Heart right ventricle (tissue), 16 donors: ENCODE measurements around the gene MAPK8IP2. TPM values are rescaled to one million over a fixed set of nuclear protein-coding genes. Genes with fewer than 3 reads are reported as not detected.

Experiments
- ATAC-seq, 8 donors: fragments of 200-7000 bp; cut with Tn5 transposase; one replicate each; pipeline ENCODE4 v1.9.1; 2020; ENCODE audit warnings: mild to moderate bottlenecking in 8 of 8, moderate library complexity in 8 of 8, moderate number of reproducible peaks in 1 of 8
- DNase-seq, 2 donors: peaks; one replicate each; pipeline ENCODE4 v3.0.0-alpha.2; 2020
- H3K27ac ChIP-seq, 10 donors: fragments of 200-600 bp; sonication (generic) in 2 of 10; one replicate each; pipeline versions ENCODE4 v1.5.0 to v1.8.0; 2020 to 2022; ENCODE audit warnings: mild to moderate bottlenecking in 3 of 10
- H3K27me3 ChIP-seq, 7 donors: fragments of 200-600 bp; one replicate each; pipeline ENCODE4 v1.8.0; 2021 to 2022; ENCODE audit warnings: mild to moderate bottlenecking in 2 of 7
- H3K36me3 ChIP-seq, 9 donors: fragments of 200-600 bp; sonication (generic) in 1 of 9; one replicate each; pipeline versions ENCODE4 v1.5.0 to v1.8.0; 2020 to 2022; ENCODE audit warnings: mild to moderate bottlenecking in 2 of 9
- H3K4me1 ChIP-seq, 9 donors: fragments of 200-600 bp; sonication (generic) in 1 of 9; one replicate each; pipeline versions ENCODE4 v1.5.0 to v1.8.0; 2020 to 2022; ENCODE audit warnings: mild to moderate bottlenecking in 4 of 9
- H3K4me3 ChIP-seq, 10 donors: fragments of 200-600 bp; sonication (generic) in 2 of 10; one replicate each; pipeline versions ENCODE4 v1.5.0 to v1.8.0; 2020 to 2022; ENCODE audit warnings: mild to moderate bottlenecking in 7 of 10, moderate library complexity in 2 of 10
- H3K9me3 ChIP-seq, 11 donors: fragments of 200-600 bp in 10 of 11; sonication (generic) in 2 of 11; one replicate each; pipeline versions ENCODE4 v1.5.0 to v1.8.0; 2013 to 2022; ENCODE audit warnings: mild to moderate bottlenecking in 2 of 11, control low read depth in 1 of 11, moderate library complexity in 1 of 11
- WGBS, 2 donors: extraction: QIAGEN DNeasy Blood & Tissue Kit; methylation state at CpG; one replicate each; pipeline ENCODE4 v1.1.7; 2013; ENCODE audit warnings: inconsistent platforms in 1 of 2; 5-methylcytosine and 5-hydroxymethylcytosine counted together
- intact Hi-C, 10 donors: fragments of 100-400 bp; cut with DNase I; formaldehyde crosslinking; loops; one replicate each; pipeline versions ENCODE4 v1.11.1 to v1.14.2; 2022
- polyA plus RNA-seq, 2 donors: library from polyadenylated mRNA; stranded (reverse); fragments of 200-250 nt; gene quantifications; one replicate each; pipeline ENCODE4 v1.2.3, GENCODE V29; 2013
- total RNA-seq, 10 donors: library from RNA; stranded (reverse); fragmentation: NEBNext Ultra II Directional in 3 of 10; extraction: Animal tissue kit (Norgen Biotek cat#: 25700) in 3 of 10; gene quantifications; one replicate each; pipeline versions ENCODE4 v1.2.1 to v1.2.4, GENCODE V29; 2021 to 2023
- TF ChIP-seq, protein P1 (sequence below), 9 donors: fragments of 200-600 bp; sonication (generic) in 2 of 9; IDR thresholded peaks; one replicate each; pipeline versions ENCODE4 v1.5.0 to v1.8.0; 2021 to 2022; ENCODE audit warnings: antibody characterized with exemption in 9 of 9, mild to moderate bottlenecking in 5 of 9, moderate library complexity in 1 of 9
- donor health status: Arrhythmogenic right ventricular cardiomyopathy.
- donor health status: ischemic (EF 13 %, LVEDD 7.1; RV severe dilation, severe dysfunction).
- donor health status: healthy with polysubstance abuse.
- donor health status: DM: no; HTN: yes; CAD: no.
- donor health status: DM: no; HTN: no; CAD: no.
- donor health status: ischemic (EF 25% LVEDD 6.9; RV normal size, moderate dysfunction).
- donor health status: ischemic (EF 25% LVEDD 5.7; RV mildly dilated, moderate dysfunction).
- donor health status: healthy.
- donor health status: DM: yes; HTN: yes; CAD: no.
- donor health status: Ischemic cardiomyopathy.
- donor health status: ischemic (EF 35%, LVEDD 5.7; RV mildly dilated, moderate dysfunction).
- donor health status: nonischemic (EF 11% LVEDD 7.7; RV severe dilation, severe dysfunction).
- donor health status: DM: yes; HTN: yes; CAD: no.
- donor health status: PGD.
- donor health status: ischemic (EF 29% LVEDD 5.4; RV normal size, mild dysfunction).
- donor health status: nonischemic (EF 23%, LVEDD 6.1; RV moderate dilation, normal function).

Gene MAPK8IP2
- total and polyA plus RNA-seq, 12 donors = 0.08 to 0.52 (median 0.27) TPM

DNA sequence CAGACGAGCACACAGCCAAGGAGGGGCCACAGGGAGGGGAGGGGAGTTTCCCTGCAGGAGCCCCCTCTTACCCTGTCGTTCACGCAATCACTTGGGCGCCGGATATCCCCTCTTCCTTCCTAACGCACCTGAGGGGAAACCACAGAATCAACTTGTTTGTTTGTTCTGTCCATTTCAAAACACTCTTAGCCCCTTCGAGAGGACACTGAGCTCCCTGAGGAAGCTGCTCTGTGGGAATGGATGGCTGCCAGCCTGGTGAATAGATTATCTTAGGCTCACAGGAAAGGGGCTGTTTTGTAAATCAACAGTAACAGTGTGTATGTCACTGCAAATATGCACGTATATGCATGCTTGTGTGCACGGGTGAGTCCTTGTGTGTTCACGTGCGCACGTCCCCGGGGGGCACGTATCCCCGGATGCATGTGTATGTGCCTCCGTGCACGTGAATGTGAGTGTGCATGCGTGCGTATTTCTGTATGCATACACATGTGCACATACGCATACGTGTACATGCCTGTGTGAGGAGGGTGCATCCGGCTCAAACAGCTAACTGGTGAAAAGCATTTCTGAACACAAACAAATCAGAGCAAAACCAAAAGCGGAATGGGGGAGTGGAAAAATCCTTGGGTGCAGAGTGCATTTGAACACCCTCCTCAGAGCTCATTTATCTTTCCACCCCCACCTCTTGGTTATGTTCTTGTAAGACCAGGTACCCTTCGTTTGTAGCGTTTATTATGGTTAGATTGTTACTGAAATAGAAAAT is 20.2 kb downstream of the MAPK8IP2 start:
- Histone ChIP-seq H3K4me3 (peak overlapping the region in 8 of 10 donors; percentile 23 to 52 (median 39)), H3K27ac (peak overlapping the region in 8 of 10 donors; percentile 23 to 84 (median 66)), H3K9me3 (no peaks in the 10 kb centered on the region), H3K4me1 (peaks cover 2 to 37% (median 31%) of the 10 kb centered on the region in 9 donors), H3K36me3 (peaks cover 0 to 13% (median 0%) of the 10 kb centered on the region in 9 donors), H3K27me3 (peaks cover 0 to 8% (median 0%) of the 10 kb centered on the region in 7 donors)
- intact Hi-C loops = loop anchor here in 5 of 10 donors (2.0 to 5.0 kb wide), 5 partner anchors 38 to 378 kb away; partner anchors contain the start of genes CPT1B (in 3 of the 5), SCO2 (in 2 of the 5), TYMP (in 2 of the 5) and CHKB (in 1 of the 5)
- WGBS, 2 donors = 15 to 20% methylated on average over 25 of the region's 25 CpGs
- peak; percentile 74 to 93 (median 86) for ATAC-seq
- DNase-seq = peak; percentile 80 to 88
- TF ChIP-seq, protein P1, sequence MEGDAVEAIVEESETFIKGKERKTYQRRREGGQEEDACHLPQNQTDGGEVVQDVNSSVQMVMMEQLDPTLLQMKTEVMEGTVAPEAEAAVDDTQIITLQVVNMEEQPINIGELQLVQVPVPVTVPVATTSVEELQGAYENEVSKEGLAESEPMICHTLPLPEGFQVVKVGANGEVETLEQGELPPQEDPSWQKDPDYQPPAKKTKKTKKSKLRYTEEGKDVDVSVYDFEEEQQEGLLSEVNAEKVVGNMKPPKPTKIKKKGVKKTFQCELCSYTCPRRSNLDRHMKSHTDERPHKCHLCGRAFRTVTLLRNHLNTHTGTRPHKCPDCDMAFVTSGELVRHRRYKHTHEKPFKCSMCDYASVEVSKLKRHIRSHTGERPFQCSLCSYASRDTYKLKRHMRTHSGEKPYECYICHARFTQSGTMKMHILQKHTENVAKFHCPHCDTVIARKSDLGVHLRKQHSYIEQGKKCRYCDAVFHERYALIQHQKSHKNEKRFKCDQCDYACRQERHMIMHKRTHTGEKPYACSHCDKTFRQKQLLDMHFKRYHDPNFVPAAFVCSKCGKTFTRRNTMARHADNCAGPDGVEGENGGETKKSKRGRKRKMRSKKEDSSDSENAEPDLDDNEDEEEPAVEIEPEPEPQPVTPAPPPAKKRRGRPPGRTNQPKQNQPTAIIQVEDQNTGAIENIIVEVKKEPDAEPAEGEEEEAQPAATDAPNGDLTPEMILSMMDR (IDR thresholded peaks at IDR 0.05) = peak in 3 of 9 donors; percentile 2 to 85 (median 14)

- DNase-seq (no peak), ATAC-seq (peak in 6 of 8 donors; percentile 14 to 40 (median 27))
- Histone ChIP-seq H3K4me3 (peak overlapping the region in 5 of 10 donors; percentile 31 to 52 (median 41)), H3K9me3 (no peaks in the 10 kb centered on the region), H3K27me3 (peaks cover 0 to 6% (median 0%) of the 10 kb centered on the region in 7 donors), H3K4me1 (peaks cover 2 to 40% (median 32%) of the 10 kb centered on the region in 9 donors), H3K27ac (peak overlapping the region in 8 of 10 donors; percentile 23 to 84 (median 62)), H3K36me3 (peaks cover 0 to 18% (median 0%) of the 10 kb centered on the region in 9 donors)
- intact Hi-C loops = loop anchor here in 5 of 10 donors (2.0 to 5.0 kb wide), 5 partner anchors 39 to 379 kb away; partner anchors contain the start of genes CPT1B (in 3 of the 5), SCO2 (in 2 of the 5), TYMP (in 2 of the 5) and CHKB (in 1 of the 5)
- TF ChIP-seq, protein P1 (IDR thresholded peaks at IDR 0.05) = no peak
- WGBS, 2 donors = 32 to 40% methylated on average over 10 of the region's 10 CpGs
These were observed 20.8 kb downstream of the MAPK8IP2 start for GRCh38 chr22:50621356-50621880.

DNA sequence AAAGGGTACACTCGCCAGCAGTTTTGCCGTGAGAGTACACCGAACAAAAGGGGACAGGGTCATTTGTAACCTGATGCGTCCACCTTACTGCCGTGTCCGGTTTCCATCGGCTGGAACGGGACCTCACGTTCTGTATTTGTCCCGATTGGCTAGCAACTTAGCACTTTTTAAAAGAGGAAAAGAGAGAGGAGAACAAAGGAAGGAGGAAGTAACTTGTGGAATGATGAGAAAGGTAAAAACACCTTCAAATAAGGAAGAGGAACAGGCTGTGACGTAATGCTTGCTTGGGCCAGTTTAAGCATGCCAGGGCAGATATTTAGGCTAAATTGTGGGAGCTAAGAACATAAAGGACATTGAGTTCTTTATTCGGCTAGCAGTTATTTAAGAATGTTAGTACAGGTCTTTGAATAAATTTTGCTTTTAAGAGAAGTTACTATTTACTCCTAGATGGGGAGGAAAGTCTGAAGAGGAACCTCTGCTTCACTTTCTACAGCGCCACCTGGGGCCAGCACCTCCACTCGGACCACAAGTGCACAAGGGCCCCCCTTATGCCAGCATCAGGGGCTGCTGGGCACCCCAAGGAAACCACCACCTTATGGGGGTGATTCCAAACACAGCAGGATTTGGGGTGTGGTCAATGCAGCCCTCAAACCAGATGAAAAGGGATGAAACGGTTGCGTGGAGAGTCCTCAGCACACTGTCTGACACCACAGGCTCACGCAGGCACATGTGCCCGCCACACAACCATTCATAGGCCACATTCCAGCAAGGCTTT is 21.5 kb downstream of the MAPK8IP2 start:
- intact Hi-C loops = loop anchor here in 5 of 10 donors (2.0 to 5.0 kb wide), 5 partner anchors 39 to 380 kb away; partner anchors contain the start of genes CPT1B (in 3 of the 5), SCO2 (in 2 of the 5), TYMP (in 2 of the 5) and CHKB (in 1 of the 5)
- no peak for DNase-seq
- Histone ChIP-seq H3K4me3 (peak overlapping the region in 3 of 10 donors; percentile 31 to 52 (median 48)), H3K4me1 (peaks cover 7 to 47% (median 37%) of the 10 kb centered on the region in 9 donors), H3K27ac (peak overlapping the region in 9 of 10 donors; percentile 23 to 84 (median 61)), H3K27me3 (peaks cover 0 to 6% (median 0%) of the 10 kb centered on the region in 7 donors), H3K36me3 (peaks cover 0 to 18% (median 0%) of the 10 kb centered on the region in 9 donors), H3K9me3 (no peaks in the 10 kb centered on the region)
- no peak for ATAC-seq
- TF ChIP-seq, protein P1 (IDR thresholded peaks at IDR 0.05) = peak in 2 of 9 donors; percentile 19 to 26
- 42 to 47% methylated on average over 18 of the region's 18 CpGs for WGBS, 2 donors
